ENCODE data around the gene ASXL3.

GRCh38 chr18:33606621-33607020 lies 28.6 kb downstream of the ASXL3 start:
- no peak for TF ChIP-seq CTCF (IDR thresholded peaks at IDR 0.05)
- TF ChIP-seq POLR2A (IDR thresholded peaks at IDR 0.05) = no peak
